Lung (tissue), 12 donors: ENCODE measurements around the gene GP1BB. TPM values are rescaled to one million over a fixed set of nuclear protein-coding genes. Genes with fewer than 3 reads are reported as not detected.

Experiments
- ATAC-seq: fragments of 200-7000 bp; cut with Tn5 transposase; one replicate; pipeline ENCODE4 v1.9.1; 2020; ENCODE audit warnings: moderate number of reproducible peaks; ENCODE audit not compliant: insufficient read depth, low FRiP score
- DNase-seq, 3 donors: peaks; one replicate each; pipeline ENCODE4 v3.0.0-alpha.2; 2013 to 2017
- H3K27ac ChIP-seq, 2 donors: one replicate each; pipeline ENCODE4 v1.5.1; 2013; ENCODE audit warnings: mild to moderate bottlenecking in 2 of 2, moderate library complexity in 2 of 2, control low read depth in 1 of 2, inconsistent platforms in 1 of 2, low read depth in 1 of 2, low read length in 1 of 2
- H3K27me3 ChIP-seq, 3 donors: one replicate each; pipeline ENCODE4 v1.5.1; 2013; ENCODE audit warnings: low read length in 2 of 3; ENCODE audit not compliant: control insufficient read depth in 3 of 3, insufficient read depth in 3 of 3
- H3K36me3 ChIP-seq, 4 donors: one replicate each; pipeline ENCODE4 v1.5.1; 2013; ENCODE audit warnings: low read length in 4 of 4, mild to moderate bottlenecking in 1 of 4, moderate library complexity in 1 of 4; ENCODE audit not compliant: control insufficient read depth in 4 of 4, insufficient read depth in 4 of 4
- H3K4me1 ChIP-seq, 5 donors: one replicate each; pipeline ENCODE4 v1.5.1; 2013; ENCODE audit warnings: low read length in 5 of 5, mild to moderate bottlenecking in 2 of 5, moderate library complexity in 1 of 5; ENCODE audit not compliant: control insufficient read depth in 5 of 5, insufficient read depth in 5 of 5
- H3K4me3 ChIP-seq: one replicate; pipeline ENCODE4 v1.5.1; 2013; ENCODE audit warnings: mild to moderate bottlenecking, control low read depth, moderate library complexity
- H3K9ac ChIP-seq, 2 donors: one replicate each; pipeline ENCODE4 v1.5.1; 2013; ENCODE audit warnings: low read length in 2 of 2, control low read depth in 1 of 2; ENCODE audit not compliant: insufficient read depth in 1 of 2
- H3K9me3 ChIP-seq, 4 donors: one replicate each; pipeline ENCODE4 v1.5.1; 2013; ENCODE audit warnings: low read length in 3 of 4, mild to moderate bottlenecking in 1 of 4, moderate library complexity in 1 of 4; ENCODE audit not compliant: control insufficient read depth in 4 of 4, insufficient read depth in 3 of 4
- CTCF ChIP-seq: IDR thresholded peaks from 2 replicates; pipeline ENCODE4 v1.5.1; 2012; ENCODE audit warnings: mild to moderate bottlenecking; ENCODE audit errors: control extremely low read depth, extremely low read depth
- WGBS, 2 donors: extraction: QIAGEN DNeasy Blood & Tissue Kit; methylation state at CpG; one replicate each; pipeline ENCODE4 v1.1.7; 2013; 5-methylcytosine and 5-hydroxymethylcytosine counted together
- polyA plus RNA-seq, 2 donors: library from polyadenylated mRNA; stranded (reverse); fragments of 200-250 nt; gene quantifications; one replicate each; pipeline ENCODE4 v1.2.1, GENCODE V29; 2013
- total RNA-seq, 2 donors: library from RNA; depleted of rRNA in 1 of 2; stranded (reverse); fragments of >200 nt in 1 of 2; gene quantifications; one replicate each; pipeline ENCODE4 v1.2.1, GENCODE V29; 2014 to 2021
- donor health status: control.
- donor health status: control.
- donor health status: Bipolar disorder and iron deficiency.
- donor health status: healthy.
- donor health status: DM: yes; HTN: yes; CAD: no.

Gene GP1BB
- total and polyA plus RNA-seq, 4 donors = 1.9 to 5.5 (median 3.4) TPM

DNA sequence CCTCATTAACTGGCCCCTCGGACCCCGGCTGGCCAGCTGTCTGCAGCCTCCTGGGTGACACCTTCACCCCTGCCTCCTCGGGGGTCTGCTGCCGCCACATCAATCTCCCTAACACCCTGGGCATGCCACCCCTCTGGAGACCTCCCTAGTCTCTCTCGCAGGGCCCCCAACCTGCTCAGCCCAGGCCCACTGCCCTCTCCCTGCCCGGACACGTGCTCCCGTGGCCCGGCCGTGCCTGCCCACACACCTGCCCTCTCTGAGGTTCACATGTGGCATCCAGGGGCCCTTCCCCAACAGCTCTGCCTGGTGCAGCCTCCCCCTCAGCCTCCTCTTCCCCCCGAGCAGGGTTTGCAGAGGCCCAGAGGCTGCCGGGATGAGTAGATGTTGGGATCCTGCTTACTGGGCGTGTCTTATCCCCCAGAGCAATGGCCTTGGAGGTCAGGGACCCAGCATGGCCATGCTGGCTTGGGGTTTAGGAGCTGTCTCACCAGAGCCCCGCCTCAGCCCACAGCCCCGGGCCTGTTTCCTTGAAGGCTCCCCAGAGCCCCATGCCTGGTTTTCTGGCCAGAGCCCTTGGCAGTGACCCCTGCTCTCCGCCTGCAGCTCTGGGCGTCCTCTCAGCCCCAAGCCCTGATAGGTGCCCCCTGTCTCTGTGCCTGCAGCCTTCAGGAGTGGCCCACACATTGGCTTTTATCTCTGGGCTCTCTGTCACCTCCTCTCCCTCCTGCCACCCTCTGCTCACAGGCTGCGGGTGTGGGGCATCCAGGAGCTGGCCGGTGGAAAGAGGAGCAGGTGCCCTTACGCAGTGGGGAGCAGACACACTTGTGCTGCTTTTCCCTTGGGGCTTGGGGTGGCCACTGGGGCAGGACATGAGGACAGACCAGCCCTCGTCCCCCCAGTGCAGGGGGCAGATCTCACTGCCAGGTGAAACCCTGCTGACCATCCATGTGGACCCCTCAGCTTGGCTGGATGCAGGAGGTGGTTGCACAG lies 34.7 kb upstream of the GP1BB start:
- Histone ChIP-seq H3K27ac (no peak overlapping the region), H3K9ac (no peak overlapping the region)
- no peak for DNase-seq

DNA sequence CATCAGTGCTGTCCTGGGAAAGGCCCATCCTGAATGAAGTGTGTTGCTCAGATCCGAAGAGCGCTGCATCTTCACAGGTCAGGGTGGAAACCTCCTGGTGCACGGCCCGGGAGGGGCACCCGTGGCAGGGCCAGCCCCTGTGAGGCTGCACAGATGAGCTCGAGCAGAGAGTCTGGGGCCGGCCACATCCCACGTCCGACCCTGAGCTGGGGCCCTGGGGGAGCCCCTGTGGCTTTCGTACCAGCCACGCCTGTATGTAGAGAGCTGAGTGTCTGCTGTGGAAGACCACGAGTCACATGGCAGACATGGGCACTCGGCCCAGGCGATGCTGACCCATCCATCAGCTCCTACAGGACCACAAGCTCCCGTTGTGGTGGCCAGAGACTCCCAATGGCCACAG lies 33.9 kb upstream of the GP1BB start:
- DNase-seq (no peak), ATAC-seq (no peak)
- Histone ChIP-seq H3K36me3 (no peaks in the 10 kb centered on the region), H3K9me3 (no peaks in the 10 kb centered on the region), H3K27ac (no peak overlapping the region), H3K27me3 (no peaks in the 10 kb centered on the region), H3K4me1 (peaks cover 0 to 11% (median 3%) of the 10 kb centered on the region in 5 donors), H3K9ac (no peak overlapping the region), H3K4me3 (no peak overlapping the region)
- 61 to 73% methylated on average over 15 of the region's 15 CpGs for WGBS, 2 donors
- no peak for TF ChIP-seq CTCF

More for the DNA sequence above, 34.7 kb upstream of the GP1BB start:
- Histone ChIP-seq H3K36me3 (no peaks in the 10 kb centered on the region), H3K9me3 (no peaks in the 10 kb centered on the region), H3K4me3 (no peak overlapping the region), H3K27me3 (peaks cover 0 to 3% (median 2%) of the 10 kb centered on the region in 3 donors), H3K4me1 (peaks cover 0 to 11% (median 3%) of the 10 kb centered on the region in 5 donors)
- TF ChIP-seq CTCF = no peak
- ATAC-seq = no peak
- 42 to 62% methylated on average over 21 of the region's 21 CpGs for WGBS, 2 donors

DNA sequence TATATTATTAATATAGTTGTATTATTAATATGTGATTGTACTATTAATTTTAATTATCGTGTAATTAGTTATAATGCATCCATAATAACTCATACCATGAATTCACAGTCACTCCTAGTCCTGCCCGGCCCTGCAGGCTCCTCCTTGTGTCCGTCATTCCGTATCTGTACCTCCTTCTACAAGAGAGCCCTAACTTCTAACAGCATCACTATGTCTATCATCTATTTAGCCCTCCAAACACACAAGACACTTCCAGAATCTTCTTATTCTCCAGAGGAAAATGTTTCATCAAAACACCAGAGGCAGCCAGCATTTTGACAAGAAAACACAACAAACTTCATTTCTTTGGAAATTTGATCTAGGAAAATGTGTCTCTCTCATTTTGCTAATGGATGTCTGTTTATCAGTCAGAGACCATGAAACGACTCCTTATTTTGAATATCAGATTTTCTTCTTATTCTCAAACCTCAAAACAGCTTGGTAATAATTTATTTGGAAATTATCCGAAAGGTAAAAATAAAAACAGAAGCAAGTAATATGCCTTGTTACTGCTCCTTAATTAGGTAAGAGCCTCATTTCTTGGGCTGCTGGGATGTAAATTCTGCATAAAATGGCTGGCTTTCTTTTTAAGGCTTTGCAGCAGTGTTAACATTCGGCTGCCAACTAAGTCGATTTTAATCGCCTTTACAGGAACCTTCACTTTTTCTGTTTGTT lies 32.2 kb upstream of the GP1BB start:
- WGBS, 2 donors = 64 to 77% methylated on average over 9 of the region's 9 CpGs
- Histone ChIP-seq H3K4me1 (peaks cover 0 to 11% (median 4%) of the 10 kb centered on the region in 5 donors), H3K9me3 (no peaks in the 10 kb centered on the region), H3K36me3 (no peaks in the 10 kb centered on the region), H3K9ac (no peak overlapping the region), H3K27me3 (no peaks in the 10 kb centered on the region), H3K4me3 (no peak overlapping the region), H3K27ac (no peak overlapping the region)
- ATAC-seq (no peak), DNase-seq (no peak)
- TF ChIP-seq CTCF = no peak
